Measurements from ENCODE around the gene CSNK2A2. TPM values are rescaled to one million over a fixed set of nuclear protein-coding genes. Genes with fewer than 3 reads are reported as not detected.

Gene CSNK2A2
- total RNA-seq, 1 donor from 2014 or later: 35.5 TPM

- FAIRE-seq: no peak
- Histone ChIP-seq H3K27me3 (ENCODE audit: control insufficient read depth, insufficient read depth, low read length) (no peaks in the 10 kb centered on the region), H3K4me3 (ENCODE audit: low read depth, low read length) (no peak overlapping the region), H3K36me3 (ENCODE audit: control insufficient read depth, insufficient read depth, low read length) (no peaks in the 10 kb centered on the region)
- TF ChIP-seq CTCF (IDR thresholded peaks at IDR 0.05; ENCODE audit: insufficient read depth, low read length, severe bottlenecking): no peak
- DNase-seq (ENCODE audit: low read depth): no peak
Measured at GRCh38 chr16:58126451-58126961, 71.4 kb downstream of the CSNK2A2 start.

- H3K36me3 ChIP-seq (ENCODE audit: control insufficient read depth, insufficient read depth, low read length): no peaks in the 10 kb centered on the region
- FAIRE-seq (no peak), DNase-seq (ENCODE audit: low read depth) (no peak)
- H3K4me3 ChIP-seq (ENCODE audit: low read depth, low read length): no peak overlapping the region
- TF ChIP-seq CTCF (IDR thresholded peaks at IDR 0.05; ENCODE audit: insufficient read depth, low read length, severe bottlenecking): no peak
- no peaks in the 10 kb centered on the region for H3K27me3 ChIP-seq (ENCODE audit: control insufficient read depth, insufficient read depth, low read length)
Measured at GRCh38 chr16:58125781-58126335, 72.0 kb downstream of the CSNK2A2 start.

GRCh38 chr16:58125041-58125440, 72.9 kb downstream of the CSNK2A2 start:
- Histone ChIP-seq H3K4me3 (ENCODE audit: low read depth, low read length) (no peak overlapping the region), H3K36me3 (ENCODE audit: control insufficient read depth, insufficient read depth, low read length) (no peaks in the 10 kb centered on the region), H3K27me3 (ENCODE audit: control insufficient read depth, insufficient read depth, low read length) (no peaks in the 10 kb centered on the region)
- no peak for TF ChIP-seq CTCF (IDR thresholded peaks at IDR 0.05; ENCODE audit: insufficient read depth, low read length, severe bottlenecking)
- FAIRE-seq (no peak), DNase-seq (ENCODE audit: low read depth) (no peak)

DNA sequence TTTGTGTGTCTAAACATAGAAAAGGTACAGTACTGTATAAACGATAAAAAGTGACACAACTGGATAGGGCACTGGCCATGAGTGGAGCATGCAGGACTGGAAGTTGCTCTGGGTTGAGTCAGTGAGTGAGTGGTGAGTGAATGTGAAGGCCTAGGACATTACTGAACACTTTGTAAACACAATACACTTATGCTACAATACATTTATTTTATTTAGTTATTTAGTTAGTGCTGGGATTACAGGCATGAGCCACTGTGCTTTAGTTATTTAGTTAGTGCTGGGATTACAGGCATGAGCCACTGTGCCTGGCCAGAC, 73.3 kb downstream of the CSNK2A2 start:
- no peak for TF ChIP-seq CTCF (IDR thresholded peaks at IDR 0.05; ENCODE audit: insufficient read depth, low read length, severe bottlenecking)
- DNase-seq (ENCODE audit: low read depth): peak; percentile 70
- H3K4me3 ChIP-seq (ENCODE audit: low read depth, low read length): no peak overlapping the region
- H3K36me3 ChIP-seq (ENCODE audit: control insufficient read depth, insufficient read depth, low read length): no peaks in the 10 kb centered on the region
- H3K27me3 ChIP-seq (ENCODE audit: control insufficient read depth, insufficient read depth, low read length): no peaks in the 10 kb centered on the region
- no peak for FAIRE-seq

- no peak overlapping the region for H3K4me3 ChIP-seq (ENCODE audit: low read depth, low read length)
- no peaks in the 10 kb centered on the region for H3K36me3 ChIP-seq (ENCODE audit: control insufficient read depth, insufficient read depth, low read length)
- H3K27me3 ChIP-seq (ENCODE audit: control insufficient read depth, insufficient read depth, low read length): no peaks in the 10 kb centered on the region
- FAIRE-seq (no peak), DNase-seq (ENCODE audit: low read depth) (no peak)
- TF ChIP-seq CTCF (IDR thresholded peaks at IDR 0.05; ENCODE audit: insufficient read depth, low read length, severe bottlenecking): no peak
Measured at GRCh38 chr16:58123896-58124600, 73.9 kb downstream of the CSNK2A2 start.
